ENCODE results near the gene PAOX. TPM values are rescaled to one million over a fixed set of nuclear protein-coding genes. Genes with fewer than 3 reads are reported as not detected.

The PAOX gene
- total RNA-seq, result 3.6 TPM
- long read RNA-seq, partial matches to known transcripts, result 0 of 1 reads
- long read RNA-seq, other reads (novel, unspliced or antisense), result 0 of 1 reads

- no peak for DNase-seq (ENCODE audit: low spot score)
Observed at GRCh38 chr10:133379152-133379800, at the start of gene PAOX. Gene PAOX (plus strand): TSS chr10:133379262. CDS start chr10:133379317, 55 bp downstream.

GRCh38 chr10:133329491-133330202, 49.4 kb upstream of the PAOX start:
- DNase-seq (ENCODE audit: low spot score), result no peak

GRCh38 chr10:133332936-133333699, 45.9 kb upstream of the PAOX start:
- DNase-seq (ENCODE audit: low spot score), result no peak

GRCh38 chr10:133334503-133335245, 44.4 kb upstream of the PAOX start:
- DNase-seq (ENCODE audit: low spot score), result no peak

GRCh38 chr10:133335246-133336117, 43.6 kb upstream of the PAOX start:
- no peak for DNase-seq (ENCODE audit: low spot score)

GRCh38 chr10:133336118-133336576, 42.9 kb upstream of the PAOX start:
- no peak for DNase-seq (ENCODE audit: low spot score)

- no peak for DNase-seq (ENCODE audit: low spot score)
Observed at GRCh38 chr10:133336577-133337369, 42.3 kb upstream of the PAOX start, which contains the start of gene CALY. Gene CALY (minus strand): TSS chr10:133336896. CDS start chr10:133328989, 7,907 bp downstream.

GRCh38 chr10:133337370-133337725, 41.7 kb upstream of the PAOX start:
- no peak for DNase-seq (ENCODE audit: low spot score)

GRCh38 chr10:133338080-133339071, 40.7 kb upstream of the PAOX start:
- no peak for DNase-seq (ENCODE audit: low spot score)

- no peak for DNase-seq (ENCODE audit: low spot score)
Observed at GRCh38 chr10:133339708-133340380, 39.2 kb upstream of the PAOX start.

GRCh38 chr10:133341983-133342382, 37.1 kb upstream of the PAOX start:
- DNase-seq (ENCODE audit: low spot score), result no peak

- DNase-seq (ENCODE audit: low spot score), result no peak
Observed at GRCh38 chr10:133342942-133343341, 36.1 kb upstream of the PAOX start.

- DNase-seq (ENCODE audit: low spot score), result no peak
Observed at GRCh38 chr10:133343558-133343957, 35.5 kb upstream of the PAOX start.

- no peak for DNase-seq (ENCODE audit: low spot score)
Observed at GRCh38 chr10:133344236-133344635, 34.8 kb upstream of the PAOX start.

- DNase-seq (ENCODE audit: low spot score), result no peak
Observed at GRCh38 chr10:133346413-133346812, 32.6 kb upstream of the PAOX start.

GRCh38 chr10:133347710-133348517, 31.1 kb upstream of the PAOX start:
- DNase-seq (ENCODE audit: low spot score), result no peak

- no peak for DNase-seq (ENCODE audit: low spot score)
Observed at GRCh38 chr10:133349160-133349568, 29.9 kb upstream of the PAOX start.
